Lung microvascular endothelial cell (primary cell): ENCODE data around the gene FAM222B. TPM values are rescaled to one million over a fixed set of nuclear protein-coding genes. Genes with fewer than 3 reads are reported as not detected.
A peak's percentile ranks its signal among the peaks of the same experiment; 100 is the strongest.
"Not testable (repeated sequence)": the region's sequence is repeated elsewhere in the genome, so short reads cannot be mapped to it uniquely, and the experiment has no call there.

Experiments used
- DNase-seq, 2 donors: peaks; one replicate each; pipeline versions ENCODE4 v3.0.0 to v3.0.0-alpha.2; 2010; ENCODE audit warnings: low read depth in 2 of 2
- total RNA-seq: library from RNA; depleted of rRNA; stranded (reverse); fragments of >200 nt; gene quantifications from 2 replicates; pipeline ENCODE4 v1.2.1, GENCODE V29; 2014

Gene FAM222B
- total RNA-seq, 1 donor from 2014 or later = 6.5 TPM

DNA sequence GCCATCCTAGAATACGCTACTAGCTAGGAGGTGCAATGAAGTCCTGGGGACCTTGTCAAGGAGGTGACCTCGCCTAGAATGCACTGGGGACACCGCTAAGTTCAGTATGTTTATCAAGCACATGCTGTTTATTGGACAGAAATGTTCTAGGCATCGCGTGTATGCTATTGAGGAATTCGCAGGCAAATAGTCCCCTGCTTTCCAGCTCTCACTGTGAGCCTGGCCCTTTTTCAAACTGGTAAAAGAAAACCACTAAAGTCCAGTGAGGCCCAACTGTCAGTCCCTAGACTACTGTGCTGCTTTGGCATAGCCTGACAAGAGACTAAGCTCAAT, 1.2 kb upstream of the FAM222B start:
- no peak for DNase-seq

GRCh38 chr17:28841901-28842281, 699 bp downstream of the FAM222B start:
- DNase-seq = peak in 1 of 2 donors; percentile 39

GRCh38 chr17:28839221-28839620, 3.4 kb downstream of the FAM222B start:
- DNase-seq = peak in 1 of 2 donors; percentile 85

- not testable (repeated sequence) for DNase-seq
Measured at GRCh38 chr17:28836541-28836940, 6.0 kb downstream of the FAM222B start.

DNA sequence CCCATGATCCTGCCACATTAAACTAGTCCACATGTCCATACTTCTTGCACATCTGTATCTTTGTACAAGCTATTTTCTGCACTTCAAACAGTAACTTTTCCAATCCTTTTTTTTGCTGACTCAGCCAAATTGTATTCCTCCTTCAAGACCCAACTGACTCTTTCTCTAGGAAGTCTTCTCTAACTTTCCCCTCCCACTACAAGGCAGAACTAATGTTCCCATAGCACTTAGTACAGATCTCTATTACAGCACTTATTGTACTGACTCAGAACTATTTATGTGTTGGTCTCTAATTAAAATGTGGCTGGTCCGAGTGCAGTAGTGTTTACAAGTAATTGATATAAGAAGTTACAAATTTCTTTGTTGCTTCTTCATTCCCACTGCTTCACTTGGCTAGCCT, 8.2 kb downstream of the FAM222B start:
- DNase-seq = no peak

DNA sequence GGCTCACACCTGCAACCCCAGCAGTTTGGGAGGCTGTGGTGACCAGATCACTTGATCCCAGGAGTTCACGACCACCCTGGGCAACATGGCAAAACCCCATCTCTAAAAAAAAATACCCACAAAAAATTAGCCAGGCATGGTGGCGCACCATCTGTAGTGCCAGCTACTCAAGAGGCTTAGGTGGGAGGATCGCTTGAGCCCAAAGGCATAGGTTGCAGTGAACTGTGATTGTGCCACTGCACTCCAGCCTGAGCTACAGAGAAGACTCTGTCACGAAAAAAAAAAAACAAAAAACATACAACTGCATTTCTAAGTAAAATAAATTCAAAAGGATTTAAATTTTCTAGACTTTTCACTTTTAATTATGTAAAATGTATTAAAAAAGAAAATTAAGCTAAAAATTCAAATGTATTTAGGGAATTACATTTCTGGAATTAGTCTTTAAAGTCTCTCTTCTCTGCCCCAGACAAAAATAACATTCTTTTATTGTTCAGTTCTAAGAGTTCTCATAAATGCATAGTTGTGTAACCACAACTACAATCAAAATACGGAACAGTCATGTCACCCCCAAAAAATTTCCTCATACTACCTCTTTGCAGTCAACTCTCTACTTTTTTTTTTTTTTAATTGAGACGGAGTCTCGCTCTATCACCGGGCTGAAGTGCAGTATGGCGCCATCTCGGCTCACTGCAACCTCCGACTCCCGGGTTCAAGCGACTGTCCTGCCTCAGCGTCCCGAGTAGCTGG, 14.1 kb downstream of the FAM222B start:
- DNase-seq = no peak

DNA sequence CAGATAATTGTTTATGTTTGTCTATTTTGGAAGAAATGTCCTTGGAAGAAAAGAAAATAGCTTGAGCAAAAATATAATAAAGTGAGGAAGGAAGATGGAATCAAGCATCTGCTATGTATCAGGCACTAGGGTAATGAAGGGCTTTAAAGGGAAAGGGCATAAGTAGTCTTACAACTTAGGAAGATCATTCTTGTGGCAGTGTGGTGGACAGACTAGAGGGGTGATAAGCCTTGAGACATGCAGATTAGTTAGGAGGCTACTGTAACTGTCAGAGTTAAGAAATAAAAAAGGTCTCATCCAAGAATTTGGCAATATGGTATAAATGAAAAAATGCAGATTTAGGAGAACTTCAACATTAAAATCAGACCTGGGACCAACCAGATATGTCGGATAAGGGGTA, 14.9 kb downstream of the FAM222B start:
- no peak for DNase-seq

GRCh38 chr17:28819582-28819981, 23.0 kb downstream of the FAM222B start:
- no peak for DNase-seq

- no peak for DNase-seq
Measured at GRCh38 chr17:28818819-28819221, 23.8 kb downstream of the FAM222B start.

- no peak for DNase-seq
Measured at GRCh38 chr17:28816540-28816939, 26.1 kb downstream of the FAM222B start.

- peak; percentile 84 to 91 for DNase-seq
Measured at GRCh38 chr17:28812748-28813377, 29.7 kb downstream of the FAM222B start.

DNA sequence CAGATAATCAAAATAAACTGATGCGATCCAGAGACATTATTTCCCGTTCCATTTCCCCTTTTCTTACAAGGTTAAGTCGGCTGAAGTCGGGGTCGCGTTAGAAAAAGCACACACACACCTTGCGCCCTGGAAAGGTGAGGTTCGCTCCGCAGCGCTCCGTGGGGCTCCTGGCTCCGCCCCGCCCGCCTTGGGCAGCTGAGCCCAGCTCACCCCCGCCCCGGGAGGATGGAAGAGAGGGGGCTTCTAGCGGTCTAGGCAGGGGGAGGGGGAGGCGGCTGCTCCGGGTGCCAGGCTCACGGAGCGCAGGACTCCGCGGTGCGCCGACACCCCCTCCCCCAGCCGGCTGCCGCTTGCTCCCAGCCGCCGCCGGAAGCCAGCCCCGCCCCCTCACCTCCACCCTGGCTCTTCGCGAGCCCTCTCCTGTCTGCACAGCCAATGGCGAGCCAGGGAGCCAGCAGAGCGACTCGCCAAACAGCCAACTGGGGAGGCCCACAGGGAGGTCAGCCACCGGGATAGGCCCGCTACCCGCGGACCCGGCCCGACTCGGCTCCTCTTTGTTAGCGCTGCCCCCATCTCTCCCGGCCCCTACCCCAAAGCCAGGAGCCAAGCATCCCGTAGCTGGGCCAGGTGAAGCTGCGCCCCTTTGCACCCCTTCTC, 30.4 kb downstream of the FAM222B start:
- peak; percentile 97 to 99 for DNase-seq

- DNase-seq = peak; percentile 48 to 64
Measured at GRCh38 chr17:28811651-28812090, 30.9 kb downstream of the FAM222B start.

GRCh38 chr17:28810437-28810836, 32.2 kb downstream of the FAM222B start:
- no peak for DNase-seq

DNA sequence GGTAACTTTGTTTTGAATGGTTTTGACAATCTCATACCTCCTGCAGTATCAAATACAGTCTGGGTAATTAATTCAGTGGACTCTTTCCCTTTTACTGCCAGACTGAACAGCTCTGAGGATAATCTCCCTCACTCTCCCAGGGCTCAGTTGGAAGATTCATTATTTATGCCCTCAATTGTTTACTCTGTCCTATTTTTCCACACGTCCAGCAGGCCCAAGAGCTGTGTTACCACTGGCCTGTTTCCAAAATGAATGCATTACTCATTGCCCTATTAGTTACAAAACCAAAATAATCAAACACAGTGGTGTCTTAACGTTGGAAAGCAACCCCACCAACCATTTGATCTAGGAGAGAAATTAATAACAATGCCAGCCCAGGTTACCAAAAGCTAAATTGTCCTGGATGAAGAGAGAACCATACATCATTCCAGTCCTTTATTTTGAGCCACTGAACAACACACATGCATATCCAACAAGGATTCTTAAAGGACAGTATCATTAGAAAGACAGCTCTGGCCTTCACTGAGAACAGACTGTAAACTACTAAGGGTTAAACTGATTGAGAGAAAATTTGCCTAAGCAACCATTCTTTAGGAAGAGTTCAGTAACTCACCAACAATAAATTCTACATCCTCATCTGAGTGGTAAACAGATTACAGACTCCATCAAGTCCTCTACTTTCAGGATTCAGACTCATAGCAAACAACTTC, 34.5 kb downstream of the FAM222B start:
- peak; percentile 93 to 95 for DNase-seq

DNA sequence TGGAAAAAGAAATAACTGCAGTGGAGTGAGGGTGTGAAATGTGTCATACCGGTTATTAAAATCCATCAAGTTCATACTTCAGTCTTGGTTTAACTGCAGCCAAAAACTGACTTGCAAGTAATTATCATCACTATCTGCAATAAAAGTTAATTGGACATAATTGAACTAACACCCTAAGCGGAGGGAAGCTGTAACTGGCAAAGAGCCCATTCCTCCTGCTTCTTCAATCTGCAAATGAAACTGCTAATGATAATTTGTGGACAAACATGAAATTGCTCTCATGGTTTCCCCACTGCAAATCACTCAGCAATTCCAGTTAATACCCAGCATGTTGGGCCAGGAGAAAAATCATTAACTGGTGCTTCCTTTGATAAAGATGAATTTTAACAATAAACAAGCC, 46.5 kb downstream of the FAM222B start:
- DNase-seq = no peak

DNA sequence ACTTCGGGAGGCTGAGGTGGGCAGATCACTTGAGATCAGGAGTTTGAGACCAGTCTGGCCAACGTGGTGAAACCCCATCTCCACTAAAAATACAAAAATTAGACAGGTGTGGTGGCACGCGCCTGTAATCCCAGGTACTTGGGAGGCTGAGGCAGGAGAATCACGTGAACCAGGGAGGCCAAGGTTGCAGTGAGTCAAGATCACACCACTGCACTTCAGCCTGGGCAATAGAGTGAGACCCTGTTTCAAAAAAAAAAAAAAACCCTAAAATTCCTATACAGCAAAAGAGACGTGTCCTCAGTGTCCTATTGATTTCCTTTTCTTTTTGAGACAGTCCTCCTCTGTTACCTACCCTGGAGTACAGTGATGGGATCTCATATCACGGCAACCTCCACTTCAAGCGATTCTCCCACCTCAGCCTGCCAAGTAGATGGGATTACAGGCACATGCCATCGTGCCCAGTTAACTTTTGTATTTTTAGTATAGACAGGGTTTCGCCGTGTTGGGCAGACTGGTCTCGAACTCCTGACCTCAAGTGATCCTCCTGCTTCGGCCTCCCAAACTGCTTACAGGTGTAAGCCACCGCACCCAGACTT, 47.6 kb downstream of the FAM222B start:
- not testable (repeated sequence) for DNase-seq

DNA sequence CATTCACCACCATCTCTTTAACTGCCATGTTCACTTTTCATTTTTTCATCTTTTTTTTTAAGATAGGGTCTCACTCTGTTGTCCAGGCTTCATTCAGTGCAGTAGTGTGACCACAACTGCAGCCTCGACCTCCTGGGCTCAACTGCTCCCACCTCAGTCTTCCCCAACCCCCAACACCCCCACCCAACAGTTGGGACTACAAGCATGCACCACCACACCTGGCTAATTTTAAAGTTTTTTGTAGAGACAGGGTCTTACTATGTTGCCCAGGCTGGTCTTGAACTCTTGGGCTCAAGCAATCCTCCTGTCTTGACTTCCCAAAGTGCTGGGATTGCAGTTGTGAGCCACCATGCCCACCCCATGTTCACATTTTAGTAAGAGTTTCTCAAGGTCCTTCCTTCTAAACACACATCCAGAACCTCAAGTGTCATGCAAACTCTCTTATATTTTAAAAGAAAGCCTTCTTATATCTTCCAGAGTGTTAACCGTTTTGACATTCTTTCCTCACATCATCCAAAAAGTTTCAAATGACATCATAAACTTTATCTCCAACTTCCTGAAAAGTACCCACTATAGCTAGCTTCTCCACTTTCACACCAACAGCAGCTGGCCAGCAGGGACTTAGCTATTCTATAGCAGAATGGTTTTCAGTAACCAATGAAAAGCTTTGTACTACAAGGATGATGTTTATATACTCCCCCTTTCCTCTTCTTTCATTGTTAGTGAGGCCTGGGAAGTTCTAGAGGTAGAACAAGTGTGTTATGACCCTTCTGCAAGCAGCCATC, 49.5 kb downstream of the FAM222B start:
- no peak for DNase-seq

- no peak for DNase-seq
Measured at GRCh38 chr17:28788100-28788499, 54.5 kb downstream of the FAM222B start.

DNA sequence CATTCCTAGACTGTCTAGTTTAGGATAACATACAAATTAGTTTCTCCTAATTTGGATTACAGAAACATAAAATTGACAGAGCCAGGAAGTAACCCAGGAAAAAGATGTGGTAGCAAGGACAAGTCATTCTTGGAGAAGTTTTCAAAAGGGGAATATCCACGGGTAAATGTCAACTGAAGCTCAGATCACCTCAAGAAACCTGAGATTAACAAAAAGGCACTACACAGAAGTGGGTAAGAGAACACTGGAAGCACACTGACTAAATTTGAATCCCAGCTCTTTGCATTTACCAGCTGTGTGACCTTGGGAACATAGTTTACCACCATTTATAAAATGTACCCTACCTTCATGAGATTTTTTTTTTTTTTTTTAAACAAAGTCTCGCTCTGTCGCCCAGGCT, 59.4 kb downstream of the FAM222B start:
- no peak for DNase-seq

GRCh38 chr17:28779601-28780000, 63.0 kb downstream of the FAM222B start:
- DNase-seq = not testable (repeated sequence)
